ENCODE measurements around the gene NAGLU.

- TF ChIP-seq EZH2phosphoT487 (IDR thresholded peaks at IDR 0.05; ENCODE audit: insufficient read depth, low read depth) (no peak), EZH2 (IDR thresholded peaks at IDR 0.05; ENCODE audit: insufficient read depth, poor library complexity, severe bottlenecking) (no peak)
These were observed 17.1 kb upstream of the NAGLU start for GRCh38 chr17:42518755-42519545.

Measured in GM23248 (cell line).